Fibroblast of lung (primary cell): ENCODE measurements around the gene ADIPOR1.

ENCODE experiments used
- CTCF ChIP-seq, 2 donors: IDR thresholded peaks in 1 of 2; conservative IDR thresholded peaks in 1 of 2; 1 replicate in 1 of 2; 2 replicates in 1 of 2; pipeline ENCODE4 v1.5.1; 2011 to 2012; ENCODE audit warnings: low read length in 2 of 2, control low read depth in 1 of 2, inconsistent platforms in 1 of 2, low read depth in 1 of 2, mild to moderate bottlenecking in 1 of 2
- EZH2 ChIP-seq: IDR thresholded peaks from 2 replicates; pipeline ENCODE4 v1.5.1; 2012; ENCODE audit warnings: low read length, control low read depth, mild to moderate bottlenecking; ENCODE audit errors: missing control alignments

- TF ChIP-seq CTCF (conservative IDR thresholded peaks at IDR 0.05 in 1 of 2, IDR thresholded peaks at IDR 0.05 in 1 of 2; ENCODE audit: low read depth in 1 of 2, low read length in 2 of 2) (no peak), EZH2 (no peak)
These were observed 7.3 kb upstream of the ADIPOR1 start for GRCh38 chr1:202965422-202965821.
